ENCODE results near the gene TXNDC17. TPM values are rescaled to one million over a fixed set of nuclear protein-coding genes. Genes with fewer than 3 reads are reported as not detected.

Gene TXNDC17
- total and polyA plus RNA-seq, 2 of the 13 experiments (the other 11 are each of a cell fraction or from before 2014, with no cell fraction given) = 188 to 266 TPM

GRCh38 chr17:6640536-6641246, at the start of gene TXNDC17, which contains the start of gene KIAA0753 (continued):
- TF ChIP-seq ZMAT5 (CRISPR knock-in tag; IDR thresholded peaks at IDR 0.05; ENCODE audit: borderline replicate concordance, low read depth) = no peak
- no peak for TF ChIP-seq CENPX (CRISPR knock-in tag; IDR thresholded peaks at IDR 0.05)
- 0 out of 2 replicates have a peak, but pooled peaks have one; percentile 33 for TF ChIP-seq ZNF644 (CRISPR knock-in tag; IDR thresholded peaks at IDR 0.05; ENCODE audit: low read depth)
- TF ChIP-seq RFXAP (CRISPR knock-in tag; IDR thresholded peaks at IDR 0.05; ENCODE audit: borderline replicate concordance) = peak; percentile 89; the same call in 1 of the 2 replicates
- TF ChIP-seq ARNTL (CRISPR knock-in tag; IDR thresholded peaks at IDR 0.05) = peak; percentile 66
- no peak for TF ChIP-seq ZNF766 (CRISPR knock-in tag; IDR thresholded peaks at IDR 0.05; ENCODE audit: borderline replicate concordance)
- 0 out of 2 replicates have a peak, but pooled peaks have one; percentile 24 for TF ChIP-seq JUND (CRISPR knock-in tag; IDR thresholded peaks at IDR 0.05)
- TF ChIP-seq ZNF557 (CRISPR knock-in tag; IDR thresholded peaks at IDR 0.05) = no peak
- TF ChIP-seq HMGA1 (CRISPR knock-in tag; conservative IDR thresholded peaks at IDR 0.05) = no peak
- peak; percentile 87 for TF ChIP-seq KMT2B (CRISPR knock-in tag; IDR thresholded peaks at IDR 0.05)
- no peak for TF ChIP-seq ZKSCAN1 (IDR thresholded peaks at IDR 0.05; ENCODE audit: low read length)
- 0 out of 2 replicates have a peak, but pooled peaks have one; percentile 20 for TF ChIP-seq MYPOP (CRISPR knock-in tag; IDR thresholded peaks at IDR 0.05)
- peak; percentile 28; the same call in 1 of the 2 replicates for TF ChIP-seq FOXA3 (CRISPR knock-in tag; IDR thresholded peaks at IDR 0.05)
- TF ChIP-seq ZNF350 (CRISPR knock-in tag; IDR thresholded peaks at IDR 0.05; ENCODE audit: borderline replicate concordance, low read depth) = peak; percentile 91
- TF ChIP-seq ZNF749 (CRISPR knock-in tag; IDR thresholded peaks at IDR 0.05; ENCODE audit: borderline replicate concordance) = peak; percentile 77
- peak; percentile 97 for TF ChIP-seq IKZF4 (CRISPR knock-in tag; IDR thresholded peaks at IDR 0.05; ENCODE audit: borderline replicate concordance, low read depth, not compliant biosample characterization)
- TF ChIP-seq RARA (CRISPR knock-in tag; IDR thresholded peaks at IDR 0.05) = peak; percentile 40; the same call in 1 of the 2 replicates
- no peak for TF ChIP-seq SMAD3 (CRISPR knock-in tag; IDR thresholded peaks at IDR 0.05)
- TF ChIP-seq ZFY (CRISPR knock-in tag; IDR thresholded peaks at IDR 0.05) = peak; percentile 95
- 0 out of 2 replicates have a peak, but pooled peaks have one; percentile 35 for TF ChIP-seq NFE2L1 (CRISPR knock-in tag; IDR thresholded peaks at IDR 0.05; ENCODE audit: borderline replicate concordance)
- peak; percentile 39; the same call in 1 of the 2 replicates for TF ChIP-seq AFF4 (CRISPR knock-in tag; IDR thresholded peaks at IDR 0.05)
- TF ChIP-seq ZNF281 (CRISPR knock-in tag; IDR thresholded peaks at IDR 0.05; ENCODE audit: borderline replicate concordance) = no peak

All from HepG2 (cell line).